HG03196 (cell line): ENCODE results near the gene PACRG.

ENCODE experiments used
- ATAC-seq: cut with Tn5 transposase; IDR thresholded peaks from one replicate; pipeline ENCODE4 v1.9.1; 2021; ENCODE audit not compliant: unreplicated experiment

The PACRG gene

DNA sequence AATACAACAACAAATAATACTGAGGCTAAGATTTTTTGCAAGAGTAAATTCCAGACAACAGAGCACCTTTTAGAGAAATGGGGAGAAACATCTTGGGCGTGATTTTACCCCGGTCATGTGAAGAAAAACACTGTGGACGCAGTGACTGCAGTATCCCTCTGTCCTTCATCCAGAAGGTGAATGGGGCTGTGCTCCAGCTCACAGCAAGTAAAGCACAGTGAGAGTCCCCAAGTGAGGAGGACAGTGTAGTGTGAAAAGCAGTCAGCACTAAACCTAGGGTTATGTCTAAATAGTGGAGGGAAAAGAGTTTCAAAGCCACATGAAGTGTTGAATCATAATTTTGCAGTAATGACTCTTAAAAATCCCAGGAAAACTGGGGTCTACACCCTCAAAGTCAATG, 338.4 kb downstream of the PACRG start:
- ATAC-seq, result no peak

DNA sequence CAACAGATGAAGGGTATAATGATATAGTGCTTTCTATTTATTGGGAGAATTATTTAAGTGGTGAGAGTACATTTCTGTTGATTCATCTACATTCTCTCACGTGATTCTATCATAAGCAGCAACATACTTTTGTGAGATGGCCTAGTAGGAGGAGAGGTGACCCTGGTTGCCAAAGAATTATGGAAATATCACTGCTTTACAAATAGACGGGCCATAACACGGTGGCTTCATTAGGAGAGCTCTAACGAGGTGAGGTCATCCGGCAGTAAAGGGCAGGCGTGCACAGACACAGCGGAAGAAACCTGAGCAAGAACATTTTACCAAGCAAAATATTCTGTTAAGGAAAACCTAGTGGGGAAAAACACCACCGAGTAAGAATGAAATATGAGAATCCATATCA, 349.4 kb downstream of the PACRG start:
- ATAC-seq, result no peak

DNA sequence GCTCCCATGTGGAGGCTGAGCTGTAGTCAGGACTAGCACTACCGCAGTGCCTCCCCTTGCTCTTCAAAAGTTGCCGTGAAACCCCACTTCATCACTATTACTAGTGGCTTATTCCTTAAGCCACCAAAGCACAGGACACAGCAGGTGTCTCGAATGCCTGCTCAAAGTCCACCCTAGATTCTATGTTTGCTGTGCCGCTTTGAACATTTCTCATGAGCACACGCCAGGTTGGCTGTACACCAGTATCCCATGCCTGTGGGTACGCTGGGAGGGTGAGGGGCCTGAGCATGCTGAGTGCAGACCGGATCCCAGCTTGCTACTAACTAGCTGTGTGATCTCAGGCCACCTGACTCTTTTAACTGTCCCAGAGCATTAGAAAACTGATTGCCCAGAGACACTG, 350.9 kb downstream of the PACRG start:
- no peak for ATAC-seq

DNA sequence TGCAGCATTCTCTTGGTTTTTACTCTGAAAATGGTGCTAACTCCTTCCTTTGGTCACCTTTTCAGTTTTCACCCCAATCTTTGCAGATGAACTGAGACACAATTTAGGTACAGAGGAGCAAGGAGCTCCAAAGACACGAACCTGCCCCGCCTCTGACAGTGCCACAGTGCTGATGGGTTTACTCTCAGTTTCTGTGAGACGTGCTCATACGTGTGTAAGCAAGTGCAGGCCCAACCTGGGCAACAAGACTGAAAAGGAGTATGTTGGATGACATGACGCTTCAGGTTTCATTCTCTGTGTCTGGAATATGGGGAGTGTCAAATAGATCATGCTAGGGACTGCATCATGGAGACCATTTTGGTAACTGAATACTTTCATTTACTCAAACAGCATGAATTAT, 352.5 kb downstream of the PACRG start:
- no peak for ATAC-seq

DNA sequence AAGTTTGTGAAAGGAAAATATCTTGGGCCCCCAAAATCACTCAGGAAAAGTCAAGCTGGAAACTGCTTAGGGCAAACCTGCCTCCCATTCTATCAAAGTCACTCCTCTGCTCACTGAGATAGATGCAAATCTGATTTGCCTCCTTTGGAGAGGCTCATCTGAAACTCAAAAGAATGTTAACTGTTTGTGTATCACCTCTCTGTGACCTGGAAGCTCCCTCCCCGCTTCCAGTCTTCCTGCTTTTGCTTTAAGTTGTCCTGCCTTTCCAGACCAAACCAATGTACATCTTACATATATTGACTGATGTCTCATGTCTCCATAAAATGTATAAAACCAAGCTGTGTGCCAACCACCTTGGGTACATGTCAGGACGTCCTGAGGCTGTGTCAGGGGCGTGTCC, 355.4 kb downstream of the PACRG start:
- ATAC-seq, result no peak

DNA sequence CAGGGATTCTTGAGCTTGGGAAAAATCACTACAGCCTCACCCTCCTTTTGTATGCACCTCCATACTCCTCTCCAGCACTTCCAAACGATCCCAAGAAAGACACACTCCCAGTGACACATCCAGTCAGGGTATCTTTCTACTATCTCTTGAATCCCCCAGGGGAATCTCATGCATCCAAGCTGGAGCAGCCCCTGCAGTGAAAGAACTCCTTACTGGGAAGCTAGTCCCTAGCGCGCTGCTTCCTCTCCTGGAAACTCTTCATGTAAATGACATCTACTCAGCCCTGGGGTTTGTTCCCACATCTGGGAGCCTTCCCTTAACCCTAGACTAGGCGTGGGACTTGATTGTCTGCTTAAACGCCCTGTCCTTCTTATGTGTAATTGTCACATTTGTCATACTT, 357.7 kb downstream of the PACRG start:
- no peak for ATAC-seq

DNA sequence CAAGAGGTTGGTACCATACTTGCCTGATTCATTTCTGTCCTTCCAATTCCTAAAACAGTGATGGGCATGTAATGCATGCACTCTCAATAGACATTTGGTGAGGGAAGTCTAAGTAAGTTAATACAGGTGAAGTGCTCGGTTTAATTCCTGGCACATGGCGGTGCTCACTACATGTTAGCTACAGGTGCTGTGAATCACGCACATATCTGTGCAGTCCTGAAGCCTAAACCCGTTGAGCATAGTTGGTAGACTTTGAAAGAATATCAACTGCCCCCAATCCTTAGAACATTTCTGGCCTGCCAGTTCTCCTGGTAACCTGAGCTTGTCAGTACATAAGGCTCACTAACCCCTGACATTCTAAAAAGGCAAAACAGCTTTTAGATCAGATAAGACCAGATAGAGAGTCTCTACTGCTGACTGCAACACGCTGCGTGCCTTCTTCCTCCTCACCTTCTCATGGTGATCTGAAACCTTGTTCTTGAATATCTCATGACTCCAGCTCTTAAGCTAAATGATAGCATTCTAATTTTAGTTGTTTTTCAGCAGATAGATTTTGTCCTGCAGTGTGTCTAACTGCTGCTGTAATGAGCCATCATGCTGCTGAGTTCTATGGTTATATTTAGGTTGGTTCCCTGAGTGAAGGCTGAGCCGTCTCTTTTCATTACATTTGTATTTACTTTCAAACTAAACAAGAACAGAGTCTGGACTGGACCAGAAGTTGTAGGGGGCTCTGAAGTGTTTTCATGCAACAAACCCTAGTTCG, 358.3 kb downstream of the PACRG start:
- ATAC-seq, result no peak

DNA sequence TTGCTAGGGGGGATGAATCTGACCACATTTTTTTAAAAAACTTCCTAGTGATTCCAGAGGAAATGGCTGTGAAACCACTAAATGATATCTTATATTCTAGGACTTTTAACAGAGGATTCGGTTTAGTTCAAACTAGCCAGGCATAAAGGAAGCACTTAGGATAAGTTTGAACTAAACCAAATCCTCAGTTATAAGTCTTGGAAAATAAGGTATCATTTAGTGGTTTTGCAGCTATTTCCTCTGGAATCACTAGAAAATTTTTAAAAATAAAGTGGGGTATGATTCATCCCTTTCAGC, 358.8 kb downstream of the PACRG start:
- ATAC-seq, result no peak

DNA sequence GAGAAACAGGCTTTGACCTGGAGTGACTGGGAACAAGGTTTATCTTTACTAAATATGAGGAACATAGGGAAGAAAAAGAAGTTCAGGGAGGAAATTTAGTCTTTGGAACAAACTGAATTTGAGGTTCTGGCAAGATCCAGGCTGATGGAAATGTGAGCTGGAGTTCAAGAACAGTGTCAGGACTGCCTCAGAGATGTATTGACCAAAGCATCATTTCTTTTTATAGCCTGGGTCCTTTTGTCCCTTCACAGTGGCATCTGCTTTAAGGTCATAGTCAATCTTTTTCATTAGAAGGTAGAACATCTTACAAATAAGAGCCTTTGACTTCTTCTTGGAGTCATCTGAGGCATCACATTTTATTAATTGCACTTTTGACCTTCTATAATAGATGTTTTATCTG, 360.2 kb downstream of the PACRG start:
- no peak for ATAC-seq

DNA sequence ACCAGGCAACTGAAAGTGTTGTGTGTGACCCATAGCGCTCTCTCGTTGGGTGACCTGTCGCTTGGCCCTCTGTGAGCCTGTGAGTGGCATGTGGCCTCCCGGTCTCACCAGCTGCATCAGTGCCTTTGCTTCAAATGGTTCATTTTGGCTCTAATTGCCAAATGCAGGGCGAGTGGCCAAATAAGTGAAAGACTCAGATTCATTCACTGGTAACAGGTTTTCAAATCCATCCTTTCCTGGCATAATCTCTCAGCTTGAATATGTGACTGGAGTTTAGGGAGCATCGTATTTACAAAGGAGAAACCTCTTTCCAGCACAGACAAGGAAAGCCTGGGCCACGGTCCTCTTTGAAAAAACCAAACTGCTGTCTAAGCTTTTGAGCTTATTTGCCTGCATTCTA, 365.1 kb downstream of the PACRG start:
- no peak for ATAC-seq

DNA sequence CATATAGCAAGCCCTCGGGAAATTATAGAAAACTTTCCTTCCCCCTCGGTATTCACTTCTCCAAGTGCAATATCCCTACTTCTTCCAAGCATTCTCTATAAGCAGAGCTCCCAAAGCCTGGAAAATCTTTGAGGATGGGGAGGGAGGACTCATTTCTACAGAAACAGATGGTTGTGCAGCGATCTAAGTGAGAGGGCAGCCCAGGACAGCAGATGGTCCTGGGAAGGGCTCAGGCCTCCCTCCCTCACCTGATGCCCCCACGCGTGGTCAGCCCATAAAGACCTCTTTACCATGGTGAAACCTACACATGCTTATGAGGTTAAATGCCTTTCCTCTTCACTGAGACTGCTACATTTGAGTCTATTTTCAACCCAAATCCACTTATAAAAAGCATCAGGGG, 367.1 kb downstream of the PACRG start:
- ATAC-seq, result no peak

DNA sequence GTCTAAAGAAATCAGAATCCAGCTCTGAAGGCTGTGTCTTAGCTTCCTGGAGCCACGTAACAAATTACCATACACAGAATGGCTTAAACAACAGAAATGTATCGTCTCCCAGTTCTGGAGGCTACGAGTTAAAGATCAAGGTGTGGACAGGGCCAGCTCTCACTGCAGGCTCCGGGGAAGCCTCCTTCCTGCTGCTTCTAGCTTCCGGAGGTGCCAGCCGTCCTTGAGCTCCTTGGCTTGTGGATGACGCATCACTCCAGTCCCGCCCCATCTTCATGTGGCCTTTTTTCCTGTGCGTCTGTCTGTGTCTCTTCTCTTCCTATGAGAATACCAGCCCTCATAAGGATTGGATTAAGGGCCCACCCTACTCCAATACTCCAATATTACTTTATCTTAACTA, 367.6 kb downstream of the PACRG start:
- no peak for ATAC-seq

DNA sequence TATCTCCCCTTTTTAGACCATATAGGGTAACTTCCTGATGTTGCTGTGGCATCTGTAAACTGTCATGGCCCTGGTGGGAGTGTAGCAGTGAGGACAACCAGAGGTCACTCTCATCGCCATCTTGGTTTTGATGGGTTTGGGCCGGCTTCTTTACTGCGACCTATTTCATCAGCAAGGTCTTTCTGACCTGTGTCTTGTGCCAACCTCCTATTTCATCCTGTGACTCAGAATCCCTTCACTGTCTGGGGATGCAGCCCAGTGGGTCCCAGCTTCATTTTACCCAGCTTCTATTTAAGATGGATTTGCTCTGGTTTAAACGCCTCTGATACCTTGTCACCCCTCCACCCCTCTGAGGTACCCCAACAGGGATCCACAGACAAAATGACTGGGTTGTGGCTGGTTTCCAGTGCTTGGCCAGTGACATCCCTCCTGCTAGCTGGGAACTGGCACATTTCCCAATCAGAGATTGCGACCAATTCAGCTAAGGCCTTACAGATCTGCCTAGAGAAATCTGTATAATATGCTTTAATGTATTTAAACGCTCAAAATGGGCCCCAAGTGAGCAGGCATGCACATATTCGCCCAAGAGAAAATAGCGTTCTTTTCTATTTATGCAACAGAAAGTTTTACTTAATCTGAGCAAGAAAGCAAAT, 371.2 kb downstream of the PACRG start:
- no peak for ATAC-seq

DNA sequence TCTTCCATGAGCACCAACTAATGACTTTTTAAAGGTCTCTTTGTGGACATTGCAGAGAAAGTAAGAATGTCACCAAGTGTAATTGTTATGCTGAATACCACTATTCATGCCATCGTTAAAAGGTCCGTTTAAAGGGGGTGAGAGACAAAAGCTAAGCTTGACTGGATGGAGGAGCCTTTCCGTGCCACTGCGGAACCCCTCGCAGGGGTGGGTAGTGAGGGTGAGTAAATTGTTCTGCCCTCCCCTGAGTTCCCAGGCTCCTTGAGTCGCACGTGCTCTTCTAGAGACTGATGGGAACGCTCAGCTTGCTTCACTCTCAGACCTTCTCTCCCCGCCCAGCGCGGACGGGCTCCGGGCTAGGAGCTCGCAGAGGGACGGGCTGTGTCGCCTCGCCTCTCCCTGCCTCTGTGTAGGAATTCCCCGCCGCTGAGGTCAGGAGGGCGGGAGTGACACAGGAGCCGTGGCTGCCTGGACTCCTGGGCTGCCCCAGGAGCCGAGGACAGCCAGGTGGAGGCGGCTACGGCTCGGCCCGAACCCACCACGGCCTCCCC, 371.9 kb downstream of the PACRG start:
- ATAC-seq, result no peak

DNA sequence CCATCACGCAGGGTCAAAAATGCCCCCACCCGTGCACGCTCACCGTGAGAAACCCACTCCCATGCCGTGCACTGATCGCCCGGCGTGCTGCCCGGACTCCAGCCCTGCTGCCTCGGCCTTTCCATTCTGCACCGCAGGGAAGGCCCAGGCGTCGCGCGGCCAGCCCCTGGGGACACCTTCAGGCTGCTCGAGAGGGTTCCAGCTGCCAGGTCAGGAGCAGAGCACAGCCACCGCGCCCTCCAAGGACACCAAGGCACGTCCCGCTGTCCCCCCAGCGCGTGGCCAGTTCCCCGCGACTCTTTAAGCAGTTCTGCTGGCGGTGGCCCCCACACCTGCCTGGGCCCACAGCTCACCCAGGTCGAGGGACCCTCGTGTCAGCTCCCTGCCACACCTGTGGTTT, 372.5 kb downstream of the PACRG start:
- no peak for ATAC-seq

DNA sequence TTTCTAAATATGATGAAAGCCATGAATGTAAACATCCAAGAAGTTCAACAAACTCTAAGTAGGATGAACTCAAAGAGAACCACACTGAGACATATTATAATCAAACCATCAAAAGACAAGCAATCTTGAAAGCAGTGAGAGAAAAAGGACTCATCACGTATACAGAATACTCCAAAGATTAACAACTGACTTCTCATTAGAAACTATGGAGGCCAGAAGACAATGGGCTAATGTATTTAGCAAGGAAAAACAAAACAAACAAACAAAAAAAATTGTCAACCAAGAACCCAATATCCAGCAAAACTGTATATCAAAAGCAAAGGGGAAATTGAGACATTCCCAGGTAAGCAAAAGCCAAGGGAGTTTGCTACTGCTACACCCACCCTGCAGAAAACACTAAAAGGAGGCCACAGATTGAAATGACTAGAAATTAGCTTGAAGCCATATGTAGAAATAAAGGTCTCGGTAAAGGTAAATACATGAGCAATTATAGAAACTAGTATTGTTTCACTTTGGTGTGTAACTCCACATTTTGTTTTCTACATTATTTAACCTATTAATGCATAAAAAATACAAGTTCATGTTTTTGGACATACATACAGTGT, 385.7 kb downstream of the PACRG start:
- no peak for ATAC-seq

DNA sequence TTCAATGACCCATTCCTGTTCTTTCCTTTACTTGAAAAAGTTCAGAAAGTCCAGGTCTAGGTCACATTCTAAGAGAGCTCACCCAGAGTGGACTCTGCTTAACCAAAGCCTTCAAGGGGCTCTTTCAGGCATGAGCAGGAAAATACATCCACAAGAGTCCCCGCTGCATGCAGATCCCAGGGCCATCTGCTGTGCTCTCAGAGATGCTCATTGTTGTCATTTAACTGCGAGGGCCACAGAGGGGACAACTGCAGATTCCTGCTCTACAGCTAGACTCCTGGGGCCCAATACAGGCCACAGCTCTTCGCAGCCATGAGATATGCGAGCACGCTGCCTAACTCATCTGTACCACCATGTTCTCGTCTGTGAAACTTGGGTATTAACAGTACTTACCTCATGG, 391.2 kb downstream of the PACRG start:
- no peak for ATAC-seq

DNA sequence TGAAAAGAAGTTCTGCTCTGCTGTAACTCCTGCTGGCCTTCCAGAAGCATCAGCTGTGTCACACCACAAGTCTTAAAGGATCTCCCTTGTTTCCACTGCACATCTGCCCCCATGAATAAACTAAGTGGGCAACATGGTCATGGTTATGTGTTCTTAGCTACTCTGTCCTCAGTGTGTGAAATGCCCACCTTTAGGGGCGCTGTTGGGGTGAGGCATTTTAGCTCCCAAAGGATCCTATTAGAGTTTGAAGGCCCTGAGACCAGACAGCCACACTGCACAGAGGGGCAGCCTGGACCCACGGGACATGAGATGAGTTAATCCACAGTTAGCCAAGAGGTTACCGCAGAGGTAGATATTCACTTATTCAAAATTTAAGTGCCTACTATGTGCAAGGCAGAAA, 392.4 kb downstream of the PACRG start:
- no peak for ATAC-seq

DNA sequence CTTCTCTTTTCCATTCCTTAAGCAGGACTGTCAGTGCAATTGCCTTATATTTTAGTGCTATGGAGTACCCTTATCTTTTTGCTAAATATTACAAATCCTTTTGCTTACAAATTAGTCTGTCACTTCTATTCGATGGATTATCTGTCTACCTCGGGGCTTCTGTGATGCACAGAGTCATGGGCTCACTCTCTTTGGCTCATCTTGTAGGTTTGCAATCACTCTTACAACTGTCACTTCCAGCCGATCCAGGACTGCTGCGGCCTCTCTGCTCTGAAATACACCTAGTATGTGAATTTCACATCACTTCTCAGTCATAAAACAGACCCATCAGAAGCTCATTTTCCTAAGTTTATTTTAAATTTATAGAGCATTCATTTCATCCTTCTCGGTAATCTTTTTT, 393.5 kb downstream of the PACRG start:
- no peak for ATAC-seq

DNA sequence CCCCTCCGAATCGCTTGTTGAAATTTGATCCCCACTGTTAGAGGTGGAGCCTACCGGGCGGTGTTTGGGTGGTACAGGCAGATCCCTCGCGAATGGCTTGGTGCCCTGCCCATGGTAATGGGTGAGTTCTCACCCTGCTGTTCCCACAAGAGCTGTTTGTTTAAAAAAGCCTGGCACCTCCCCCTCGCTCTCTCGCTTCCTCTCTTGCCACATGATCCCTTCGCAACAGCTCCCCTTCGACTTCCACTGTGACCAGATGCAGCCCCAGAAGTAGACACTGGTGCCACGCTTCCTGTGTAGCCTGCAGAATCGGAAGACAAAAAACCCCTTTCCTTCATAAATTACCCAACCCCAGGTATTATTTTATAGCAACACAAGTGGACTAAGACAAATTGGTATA, 394.6 kb downstream of the PACRG start:
- no peak for ATAC-seq

DNA sequence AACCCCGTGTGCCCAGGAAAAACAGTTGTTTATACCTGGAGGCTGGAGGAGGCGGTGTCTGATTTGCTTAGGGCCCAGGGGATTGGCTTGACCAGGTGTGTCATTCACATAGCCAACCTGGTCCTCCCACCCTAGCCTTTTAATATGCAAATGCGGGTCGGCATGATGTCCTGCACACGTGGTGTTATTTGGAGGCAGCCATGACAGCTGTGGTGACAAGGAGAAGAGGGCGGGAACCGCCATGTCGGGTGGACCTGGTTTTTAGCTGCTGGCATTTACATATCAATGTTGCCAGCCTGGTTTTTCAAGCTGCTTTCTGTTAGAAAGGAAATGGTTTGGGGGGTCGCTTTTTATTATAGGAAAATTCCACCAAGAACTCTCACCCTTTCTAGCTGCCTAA, 395.3 kb downstream of the PACRG start:
- ATAC-seq, result no peak

DNA sequence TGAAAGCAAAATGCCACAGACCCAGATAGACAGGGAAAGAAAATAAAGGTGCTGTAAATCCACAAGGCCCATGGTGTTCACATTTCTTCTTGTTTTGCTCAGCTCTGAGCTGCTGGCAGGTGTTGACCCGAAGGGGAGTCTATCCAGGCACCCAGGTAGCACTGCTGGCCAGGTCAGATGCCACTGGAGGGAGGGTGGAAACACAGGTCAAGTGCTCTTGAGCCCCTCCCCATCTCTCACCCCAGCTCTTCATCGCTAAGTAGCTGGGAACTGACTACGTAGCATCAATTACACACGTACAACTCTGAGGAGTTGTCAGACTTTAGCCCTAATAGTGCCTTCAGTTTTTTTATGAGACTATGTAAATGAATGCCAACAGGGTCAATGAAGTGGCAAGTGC, 399.0 kb downstream of the PACRG start:
- no peak for ATAC-seq
